SK-N-SH (cell line): ENCODE measurements around the gene DENND1A. TPM values are rescaled to one million over a fixed set of nuclear protein-coding genes. Genes with fewer than 3 reads are reported as not detected.

Experiments
- CTCF ChIA-PET: fragments of 300-600, 350-600 bp; formaldehyde crosslinking; extraction: SDS; loops from one replicate; lab custom pipeline; 2021; lab: Yijun Ruan, JAX
- POLR2A ChIA-PET: fragments of 350-600 bp; sonication (Branson Sonifier 250); formaldehyde crosslinking; extraction: SDS; loops from one replicate; lab custom pipeline; 2020; ENCODE audit warnings: antibody characterized with exemption, inconsistent platforms; lab: Yijun Ruan, JAX
- DNase-seq: peaks from one replicate; pipeline ENCODE4 v3.0.0; 2012
- H2AFZ ChIP-seq: fragments of 200-600 bp; sonication (generic); 2 replicates; pipeline ENCODE4 v1.8.1; 2016; ENCODE audit warnings: antibody characterized with exemption, mild to moderate bottlenecking, low read depth
- H3F3A ChIP-seq: fragments of 200-600 bp; sonication (generic); replicated peaks from 2 replicates; pipeline ENCODE3; 2016; ENCODE audit warnings: antibody characterized with exemption, mild to moderate bottlenecking; ENCODE audit not compliant: insufficient read depth
- H3K27ac ChIP-seq, 2 experiments: fragments of 200-500 bp in 1 of 2; fragments of 200-600 bp in 1 of 2; sonication (Bioruptor generic) in 1 of 2; sonication (generic), shearing (Covaris generic) in 1 of 2; 2 replicates each; pipeline versions ENCODE4 v1.5.1 to v1.6.1; 2014 to 2016; ENCODE audit warnings: low read depth in 2 of 2, inconsistent platforms in 1 of 2, low read length in 1 of 2, mild to moderate bottlenecking in 1 of 2, mixed read lengths in 1 of 2
- H3K27me3 ChIP-seq: fragments of 200-600 bp; sonication (generic), shearing (Covaris generic); 2 replicates; pipeline ENCODE4 v1.6.1; 2016; ENCODE audit warnings: mixed run types; ENCODE audit not compliant: insufficient read depth
- H3K36me3 ChIP-seq, 2 experiments: fragments of 200-500 bp in 1 of 2; fragments of 200-600 bp in 1 of 2; sonication (Bioruptor generic) in 1 of 2; sonication (generic) in 1 of 2; replicated peaks in 1 of 2; 2 replicates each; pipeline versions ENCODE3 to v1.5.1; 2014 to 2016; ENCODE audit warnings: low read length in 1 of 2, mild to moderate bottlenecking in 1 of 2; ENCODE audit not compliant: insufficient read depth in 2 of 2, control insufficient read depth in 1 of 2
- H3K4me1 ChIP-seq, 2 experiments: fragments of 200-500 bp in 1 of 2; fragments of 200-600 bp in 1 of 2; sonication (Bioruptor generic) in 1 of 2; sonication (generic), shearing (Covaris generic) in 1 of 2; 2 replicates each; pipeline versions ENCODE4 v1.5.1 to v1.6.1; 2014 to 2016; ENCODE audit warnings: low read depth in 1 of 2, low read length in 1 of 2, mixed run types in 1 of 2; ENCODE audit not compliant: insufficient read depth in 2 of 2, control insufficient read depth in 1 of 2
- H3K4me2 ChIP-seq: fragments of 200-600 bp; sonication (generic), shearing (Covaris generic); 2 replicates; pipeline ENCODE4 v1.6.1; 2017; ENCODE audit warnings: mixed run types
- H3K4me3 ChIP-seq, 2 experiments: fragments of 200-500 bp in 1 of 2; fragments of 200-600 bp in 1 of 2; sonication (Bioruptor generic) in 1 of 2; sonication (generic), shearing (Covaris generic) in 1 of 2; 2 replicates each; pipeline versions ENCODE4 v1.5.1 to v1.8.1; 2014 to 2016; ENCODE audit warnings: low read depth in 2 of 2, inconsistent platforms in 1 of 2, low read length in 1 of 2, mild to moderate bottlenecking in 1 of 2, mixed read lengths in 1 of 2, moderate library complexity in 1 of 2
- H3K79me2 ChIP-seq: fragments of 200-600 bp; sonication (generic); 2 replicates; pipeline ENCODE4 v1.8.1; 2017; ENCODE audit warnings: mild to moderate bottlenecking; ENCODE audit not compliant: insufficient read depth
- H3K9ac ChIP-seq: fragments of 200-600 bp; sonication (generic); 2 replicates; pipeline ENCODE4 v1.6.1; 2017; ENCODE audit warnings: mixed run types
- H3K9me2 ChIP-seq: fragments of 200-600 bp; sonication (generic); 2 replicates; pipeline ENCODE4 v1.6.1; 2017; ENCODE audit warnings: mixed run types
- H3K9me3 ChIP-seq: fragments of 200-600 bp; sonication (generic); 2 replicates; pipeline ENCODE4 v1.6.1; 2017; ENCODE audit warnings: mixed run types, mild to moderate bottlenecking, moderate library complexity
- H4K20me1 ChIP-seq: fragments of 200-600 bp; sonication (generic); 2 replicates; pipeline ENCODE4 v1.6.1; 2017; ENCODE audit warnings: mild to moderate bottlenecking, mixed run types; ENCODE audit not compliant: insufficient read depth
- CHD2 ChIP-seq: fragments of 150-350 bp; IDR thresholded peaks from 2 replicates; pipeline ENCODE4 v1.6.1; 2018; ENCODE audit warnings: low read length; ENCODE audit not compliant: partially characterized antibody
- EZH2phosphoT487 ChIP-seq: fragments of 200-600 bp; sonication (generic); IDR thresholded peaks from 2 replicates; pipeline ENCODE4 v1.6.1; 2017; ENCODE audit warnings: low read depth, mixed run types, mild to moderate bottlenecking, antibody characterized with exemption, moderate library complexity, borderline replicate concordance
- FOXJ3 ChIP-seq: sonication (generic); formaldehyde crosslinking; IDR thresholded peaks from 2 replicates; pipeline ENCODE4 v1.5.1; 2020; ENCODE audit warnings: mild to moderate bottlenecking, missing genetic modification reagents
- FOXM1 ChIP-seq: IDR thresholded peaks from 2 replicates; pipeline ENCODE4 v1.4.0; 2012; ENCODE audit warnings: low read depth, mild to moderate bottlenecking
- GABPA ChIP-seq: IDR thresholded peaks from 2 replicates; pipeline ENCODE4 v1.4.0; 2012; ENCODE audit warnings: low read depth, mild to moderate bottlenecking
- GATA2 ChIP-seq: sonication (generic); formaldehyde crosslinking; IDR thresholded peaks from 2 replicates; pipeline ENCODE4 v1.5.0; 2020; ENCODE audit warnings: mild to moderate bottlenecking, missing genetic modification reagents
- JUND ChIP-seq: IDR thresholded peaks from 2 replicates; pipeline ENCODE4 v1.4.0; 2012
- MEF2A ChIP-seq: IDR thresholded peaks from 2 replicates; pipeline ENCODE4 v1.4.0; 2012; ENCODE audit warnings: low read depth, borderline replicate concordance
- NRF1 ChIP-seq: IDR thresholded peaks from 2 replicates; pipeline ENCODE4 v1.6.1; 2012; ENCODE audit warnings: low read depth, mild to moderate bottlenecking, low read length
- POLR2AphosphoS5 ChIP-seq: IDR thresholded peaks from 2 replicates; pipeline ENCODE4 v1.6.1; 2012; ENCODE audit warnings: low read depth, low read length
- RCOR1 ChIP-seq: fragments of 150-350 bp; IDR thresholded peaks from 2 replicates; pipeline ENCODE4 v1.6.1; 2017; ENCODE audit warnings: antibody characterized with exemption, low read length
- TAF1 ChIP-seq: IDR thresholded peaks from 2 replicates; pipeline ENCODE4 v1.6.1; 2012; ENCODE audit warnings: low read depth, mild to moderate bottlenecking, low read length, moderate library complexity, borderline replicate concordance
- TCF12 ChIP-seq: IDR thresholded peaks from 2 replicates; pipeline ENCODE4 v1.4.0; 2012
- YY1 ChIP-seq: IDR thresholded peaks from 2 replicates; pipeline ENCODE4 v1.4.0; 2012; ENCODE audit warnings: low read depth, mild to moderate bottlenecking
- WGBS: methylation state at CpG from one replicate; pipeline ENCODE4 v1.1.6; 2017; ENCODE audit warnings: low lambda C conversion rate; 5-methylcytosine and 5-hydroxymethylcytosine counted together
- polyA plus RNA-seq, 3 experiments: library from polyadenylated mRNA; depleted of rRNA; stranded (reverse); fragments of >200 nt; gene quantifications; 2 replicates each; pipeline ENCODE4 v1.2.3, GENCODE V29; 2012
- TF ChIP-seq, protein P1 (sequence below): fragments of 150-350 bp; IDR thresholded peaks from 2 replicates; pipeline ENCODE4 v1.6.1; 2016; ENCODE audit warnings: mild to moderate bottlenecking, low read depth, low read length
- TF ChIP-seq, protein P2 (sequence below): fragments of 150-350 bp; IDR thresholded peaks from 2 replicates; pipeline ENCODE4 v1.6.1; 2017; ENCODE audit warnings: antibody characterized with exemption, low read length, low read depth, borderline replicate concordance
- TF ChIP-seq, protein P3 (sequence below): IDR thresholded peaks from 2 replicates; pipeline ENCODE4 v1.4.0; 2012; ENCODE audit warnings: low read depth
- TF ChIP-seq, protein P4 (sequence below): IDR thresholded peaks from 2 replicates; pipeline ENCODE4 v1.4.0; 2012; ENCODE audit warnings: low read depth, borderline replicate concordance

Gene DENND1A
- polyA plus RNA-seq, 1 of the 3 experiments (the other 2 are of a cell fraction): 25.4 TPM

DNA sequence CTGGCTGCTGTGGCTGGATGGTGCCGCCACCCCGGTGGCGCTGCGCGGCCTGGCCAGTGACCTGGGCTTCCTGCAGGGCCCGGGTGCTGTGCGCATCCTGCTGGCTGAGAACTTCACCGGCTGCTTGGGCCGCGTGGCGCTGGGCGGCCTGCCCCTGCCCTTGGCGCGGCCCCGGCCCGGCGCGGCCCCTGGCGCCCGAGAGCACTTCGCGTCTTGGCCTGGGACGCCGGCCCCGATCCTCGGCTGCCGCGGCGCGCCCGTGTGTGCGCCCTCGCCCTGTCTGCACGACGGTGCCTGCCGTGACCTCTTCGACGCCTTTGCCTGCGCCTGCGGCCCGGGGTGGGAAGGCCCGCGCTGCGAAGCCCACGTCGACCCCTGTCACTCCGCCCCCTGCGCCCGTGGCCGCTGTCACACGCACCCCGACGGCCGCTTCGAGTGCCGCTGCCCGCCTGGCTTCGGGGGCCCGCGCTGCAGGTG lies 556.4 kb downstream of the DENND1A start (continued):
- TF ChIP-seq, protein P1, sequence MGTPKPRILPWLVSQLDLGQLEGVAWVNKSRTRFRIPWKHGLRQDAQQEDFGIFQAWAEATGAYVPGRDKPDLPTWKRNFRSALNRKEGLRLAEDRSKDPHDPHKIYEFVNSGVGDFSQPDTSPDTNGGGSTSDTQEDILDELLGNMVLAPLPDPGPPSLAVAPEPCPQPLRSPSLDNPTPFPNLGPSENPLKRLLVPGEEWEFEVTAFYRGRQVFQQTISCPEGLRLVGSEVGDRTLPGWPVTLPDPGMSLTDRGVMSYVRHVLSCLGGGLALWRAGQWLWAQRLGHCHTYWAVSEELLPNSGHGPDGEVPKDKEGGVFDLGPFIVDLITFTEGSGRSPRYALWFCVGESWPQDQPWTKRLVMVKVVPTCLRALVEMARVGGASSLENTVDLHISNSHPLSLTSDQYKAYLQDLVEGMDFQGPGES: no peak
- TF ChIP-seq GABPA (no peak), EZH2phosphoT487 (no peak)

DNA sequence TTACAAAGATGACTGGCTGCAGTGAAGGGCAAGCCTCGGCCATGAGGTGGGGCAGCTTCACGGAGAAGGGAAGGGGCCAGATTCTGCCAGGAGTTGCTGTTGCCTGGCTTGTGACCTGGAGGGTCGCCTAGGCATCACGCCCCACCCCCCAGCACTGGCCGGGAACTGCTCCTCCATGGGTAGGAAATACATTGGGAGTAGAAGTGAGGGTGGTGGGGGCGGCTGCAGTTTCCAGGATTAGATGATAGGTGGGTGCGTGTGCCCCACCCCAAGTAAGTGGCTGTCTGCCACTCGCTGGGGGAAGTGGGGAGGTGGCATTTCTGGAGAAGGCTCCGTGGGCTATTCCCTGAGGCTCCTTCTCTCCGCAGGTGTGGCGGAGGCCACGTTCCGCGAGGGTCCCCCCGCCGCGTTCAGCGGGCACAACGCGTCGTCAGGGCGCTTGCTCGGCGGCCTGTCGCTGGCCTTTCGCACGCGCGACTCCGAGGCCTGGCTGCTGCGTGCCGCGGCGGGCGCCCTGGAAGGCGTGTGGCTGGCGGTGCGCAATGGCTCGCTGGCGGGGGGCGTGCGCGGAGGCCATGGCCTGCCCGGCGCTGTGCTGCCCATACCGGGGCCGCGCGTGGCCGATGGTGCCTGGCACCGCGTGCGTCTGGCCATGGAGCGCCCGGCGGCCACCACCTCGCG lies 557.0 kb downstream of the DENND1A start:
- no peaks in the 10 kb centered on the region for H4K20me1 ChIP-seq
- TF ChIP-seq YY1: no peak
- TF ChIP-seq, protein P2, sequence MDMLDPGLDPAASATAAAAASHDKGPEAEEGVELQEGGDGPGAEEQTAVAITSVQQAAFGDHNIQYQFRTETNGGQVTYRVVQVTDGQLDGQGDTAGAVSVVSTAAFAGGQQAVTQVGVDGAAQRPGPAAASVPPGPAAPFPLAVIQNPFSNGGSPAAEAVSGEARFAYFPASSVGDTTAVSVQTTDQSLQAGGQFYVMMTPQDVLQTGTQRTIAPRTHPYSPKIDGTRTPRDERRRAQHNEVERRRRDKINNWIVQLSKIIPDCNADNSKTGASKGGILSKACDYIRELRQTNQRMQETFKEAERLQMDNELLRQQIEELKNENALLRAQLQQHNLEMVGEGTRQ: no peak
- no peaks in the 10 kb centered on the region for H3K79me2 ChIP-seq
- no peaks in the 10 kb centered on the region for H3K9me3 ChIP-seq
- ChIA-PET POLR2A (no interaction called here), CTCF (interaction anchor here (3.4 to 10.4 kb wide), 2 partner anchors 12 to 18 kb away, joined by 27 to 77 read pairs; partner anchors contain the start of gene CRB2)
- 13% methylated on average over 3 of the region's 58 CpGs for WGBS
- peaks cover 0 to 25% of the 10 kb centered on the region in 2 experiments; a peak in 1 of 4 replicates for H3K4me1 ChIP-seq
- H3K27me3 ChIP-seq: peaks cover 51% of the 10 kb centered on the region
- H2AFZ ChIP-seq: no peak overlapping the region
- DNase-seq: no peak
- no peaks in the 10 kb centered on the region for H3F3A ChIP-seq
- H3K9ac ChIP-seq: no peak overlapping the region
- no peak overlapping the region for H3K27ac ChIP-seq
- no peak overlapping the region for H3K4me3 ChIP-seq
- H3K9me2 ChIP-seq: no peaks in the 10 kb centered on the region
- H3K36me3 ChIP-seq: no peaks in the 10 kb centered on the region
- no peak overlapping the region for H3K4me2 ChIP-seq

DNA sequence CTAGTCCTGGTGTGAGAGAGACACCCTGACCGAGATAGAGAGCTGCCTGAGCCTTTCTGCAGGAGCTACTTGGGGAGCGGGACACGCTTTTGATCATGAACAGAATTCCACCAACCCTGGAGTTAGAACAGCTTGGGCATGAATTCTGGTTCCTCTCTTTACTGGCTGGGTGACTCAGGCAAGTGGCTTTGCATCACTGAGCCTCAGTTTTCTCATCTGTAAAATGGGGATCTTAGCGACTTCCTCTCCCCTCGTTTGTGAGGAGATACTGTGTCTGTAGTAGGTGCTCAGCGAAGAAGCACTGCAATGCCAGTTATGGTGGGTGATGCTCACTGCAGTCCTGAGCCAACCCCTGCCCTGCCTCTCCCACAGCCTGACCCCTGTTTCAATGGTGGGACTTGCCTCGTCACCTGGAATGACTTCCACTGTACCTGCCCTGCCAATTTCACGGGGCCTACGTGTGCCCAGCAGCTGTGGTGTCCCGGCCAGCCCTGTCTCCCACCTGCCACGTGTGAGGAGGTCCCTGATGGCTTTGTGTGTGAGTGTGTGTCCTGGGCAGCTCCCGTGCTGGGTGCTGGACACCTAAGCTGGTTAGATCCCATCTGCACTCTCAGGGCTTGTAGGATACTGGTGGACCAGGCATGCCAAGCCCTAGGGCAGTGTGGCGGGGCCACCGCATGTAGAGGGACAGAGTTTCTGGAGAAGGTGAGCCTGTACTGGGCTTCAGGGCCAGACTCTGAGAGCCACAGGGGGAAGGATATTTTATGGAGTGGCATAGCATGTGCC lies 557.9 kb downstream of the DENND1A start:
- Histone ChIP-seq H3K4me2 (no peak overlapping the region), H3K9me2 (no peaks in the 10 kb centered on the region), H3K4me3 (no peak overlapping the region), H3K79me2 (no peaks in the 10 kb centered on the region), H3K36me3 (no peaks in the 10 kb centered on the region), H3K4me1 (peaks cover 0 to 17% of the 10 kb centered on the region in 2 experiments; a peak in 1 of 4 replicates), H3K27ac (no peak overlapping the region), H3K9ac (no peak overlapping the region), H3K9me3 (no peaks in the 10 kb centered on the region), H3F3A (no peaks in the 10 kb centered on the region), H3K27me3 (peaks cover 51% of the 10 kb centered on the region), H4K20me1 (no peaks in the 10 kb centered on the region), H2AFZ (no peak overlapping the region)
- DNase-seq: no peak
- WGBS: 58% methylated on average over 10 of the region's 14 CpGs
- POLR2A ChIA-PET: no interaction called here
- CTCF ChIA-PET: interaction anchor here (0.8 to 10.4 kb wide), 6 partner anchors 9 to 22 kb away, joined by 3 to 77 read pairs (median 8); partner anchors contain the start of gene CRB2
- TF ChIP-seq, protein P3, sequence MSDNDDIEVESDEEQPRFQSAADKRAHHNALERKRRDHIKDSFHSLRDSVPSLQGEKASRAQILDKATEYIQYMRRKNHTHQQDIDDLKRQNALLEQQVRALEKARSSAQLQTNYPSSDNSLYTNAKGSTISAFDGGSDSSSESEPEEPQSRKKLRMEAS: no peak
- TF ChIP-seq TCF12: no peak
- TF ChIP-seq MEF2A: no peak
- no peak for TF ChIP-seq RCOR1
- TF ChIP-seq, protein P2: no peak
- TF ChIP-seq GATA2 (CRISPR knock-in tag): no peak
- no peak for TF ChIP-seq FOXJ3 (CRISPR knock-in tag)
- TF ChIP-seq POLR2AphosphoS5: no peak
- TF ChIP-seq NRF1: no peak
- TF ChIP-seq, protein P4, sequence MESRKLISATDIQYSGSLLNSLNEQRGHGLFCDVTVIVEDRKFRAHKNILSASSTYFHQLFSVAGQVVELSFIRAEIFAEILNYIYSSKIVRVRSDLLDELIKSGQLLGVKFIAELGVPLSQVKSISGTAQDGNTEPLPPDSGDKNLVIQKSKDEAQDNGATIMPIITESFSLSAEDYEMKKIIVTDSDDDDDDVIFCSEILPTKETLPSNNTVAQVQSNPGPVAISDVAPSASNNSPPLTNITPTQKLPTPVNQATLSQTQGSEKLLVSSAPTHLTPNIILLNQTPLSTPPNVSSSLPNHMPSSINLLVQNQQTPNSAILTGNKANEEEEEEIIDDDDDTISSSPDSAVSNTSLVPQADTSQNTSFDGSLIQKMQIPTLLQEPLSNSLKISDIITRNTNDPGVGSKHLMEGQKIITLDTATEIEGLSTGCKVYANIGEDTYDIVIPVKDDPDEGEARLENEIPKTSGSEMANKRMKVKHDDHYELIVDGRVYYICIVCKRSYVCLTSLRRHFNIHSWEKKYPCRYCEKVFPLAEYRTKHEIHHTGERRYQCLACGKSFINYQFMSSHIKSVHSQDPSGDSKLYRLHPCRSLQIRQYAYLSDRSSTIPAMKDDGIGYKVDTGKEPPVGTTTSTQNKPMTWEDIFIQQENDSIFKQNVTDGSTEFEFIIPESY: no peak
- TF ChIP-seq FOXM1: no peak
- no peak for TF ChIP-seq JUND
- TF ChIP-seq TAF1: no peak
- no peak for TF ChIP-seq EZH2phosphoT487
- no peak for TF ChIP-seq CHD2
